ENCODE data around the gene GRPEL2.
A peak's percentile ranks its signal among the peaks of the same experiment; 100 is the strongest.
"Not testable (repeated sequence)": the region's sequence is repeated elsewhere in the genome, so short reads cannot be mapped to it uniquely, and the experiment has no call there.

GRPEL2 gene

GRCh38 chr5:149379177-149379761 is 34.0 kb downstream of the GRPEL2 start, which contains the start of gene IL17B:
IL17B (minus strand) TSS chr5:149379292; CDS start chr5:149379225, 67 bp downstream.
- no peak for DNase-seq

- no peak for DNase-seq
Measured at GRCh38 chr5:149379818-149380374, 34.6 kb downstream of the GRPEL2 start.

- DNase-seq, result no peak
Measured at GRCh38 chr5:149380466-149381121, 35.3 kb downstream of the GRPEL2 start.

- DNase-seq, result no peak
Measured at GRCh38 chr5:149381261-149381985, 36.1 kb downstream of the GRPEL2 start.

GRCh38 chr5:149381986-149382338 is 36.7 kb downstream of the GRPEL2 start:
- DNase-seq, result peak; percentile 77

- no peak for DNase-seq
Measured at GRCh38 chr5:149382517-149383220, 37.4 kb downstream of the GRPEL2 start.

- no peak for DNase-seq
Measured at GRCh38 chr5:149383399-149383798, 38.1 kb downstream of the GRPEL2 start.

GRCh38 chr5:149386166-149386565 is 40.9 kb downstream of the GRPEL2 start:
- no peak for DNase-seq

- DNase-seq, result no peak
Measured at GRCh38 chr5:149387081-149387631, 41.9 kb downstream of the GRPEL2 start.

GRCh38 chr5:149387982-149388381 is 42.7 kb downstream of the GRPEL2 start:
- DNase-seq, result no peak

- no peak for DNase-seq
Measured at GRCh38 chr5:149388498-149389190, 43.3 kb downstream of the GRPEL2 start.

- no peak for DNase-seq
Measured at GRCh38 chr5:149389552-149390495, 44.5 kb downstream of the GRPEL2 start.

- not testable (repeated sequence) for DNase-seq
Measured at GRCh38 chr5:149391076-149391475, 45.8 kb downstream of the GRPEL2 start.

- no peak for DNase-seq
Measured at GRCh38 chr5:149391524-149391923, 46.2 kb downstream of the GRPEL2 start.

- DNase-seq, result no peak
Measured at GRCh38 chr5:149392718-149393117, 47.4 kb downstream of the GRPEL2 start.

GRCh38 chr5:149394996-149395395 is 49.7 kb downstream of the GRPEL2 start:
- not testable (repeated sequence) for DNase-seq

GRCh38 chr5:149397530-149397929 is 52.2 kb downstream of the GRPEL2 start:
- no peak for DNase-seq

GRCh38 chr5:149398747-149399266 is 53.5 kb downstream of the GRPEL2 start:
- DNase-seq, result not testable (repeated sequence)

GRCh38 chr5:149399775-149400174 is 54.5 kb downstream of the GRPEL2 start:
- DNase-seq, result no peak

- DNase-seq, result no peak
Measured at GRCh38 chr5:149400304-149400703, 55.0 kb downstream of the GRPEL2 start.

- no peak for DNase-seq
Measured at GRCh38 chr5:149401051-149401450, 55.8 kb downstream of the GRPEL2 start.
